ENCODE measurements around the gene IL4.
"Not testable (repeated sequence)": the region's sequence is repeated elsewhere in the genome, so short reads cannot be mapped to it uniquely, and the experiment has no call there.

The IL4 gene

GRCh38 chr5:132681983-132682382 lies 8.2 kb downstream of the IL4 start:
- Histone ChIP-seq H3K27me3 (ENCODE audit: control insufficient read depth in 1 of 2, insufficient read depth in 2 of 2, low read length in 2 of 2) (no peaks in the 10 kb centered on the region), H3K4me3 (ENCODE audit: low read depth in 1 of 2, low read length in 2 of 2) (no peak overlapping the region), H3K27ac (ENCODE audit: low read depth, low read length) (no peak overlapping the region), H3K4me1 (ENCODE audit: control insufficient read depth in 1 of 2, insufficient read depth in 2 of 2, low read length in 2 of 2) (peaks cover 4 to 7% of the 10 kb centered on the region in 2 donors), H3K36me3 (ENCODE audit: control insufficient read depth in 1 of 2, insufficient read depth in 2 of 2, low read length in 2 of 2) (no peaks in the 10 kb centered on the region), H3K9ac (ENCODE audit: low read depth in 1 of 2, low read length in 2 of 2) (no peak overlapping the region), H3K9me3 (ENCODE audit: control insufficient read depth in 1 of 2, low read length in 2 of 2) (no peaks in the 10 kb centered on the region)

DNA sequence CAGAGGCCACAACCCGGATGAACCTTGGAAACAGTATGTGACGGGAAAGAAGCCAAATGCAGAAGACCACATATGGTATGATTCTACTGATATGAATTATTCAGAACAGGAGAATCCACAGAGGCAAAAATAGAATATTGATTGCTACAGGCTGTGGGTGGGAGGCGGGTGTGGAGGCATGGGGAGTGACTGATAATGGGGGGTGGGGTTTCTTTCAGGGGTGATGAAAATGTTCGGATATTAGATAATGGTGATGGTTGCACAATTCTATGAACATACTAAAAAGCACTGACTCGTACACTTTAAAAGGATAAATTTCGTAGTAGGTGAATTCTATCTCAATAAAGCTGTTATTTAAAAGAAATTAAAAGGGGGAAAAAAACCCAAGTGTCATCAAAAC lies 10.7 kb downstream of the IL4 start:
- Histone ChIP-seq H3K27me3 (ENCODE audit: control insufficient read depth in 1 of 2, insufficient read depth in 2 of 2, low read length in 2 of 2) (no peaks in the 10 kb centered on the region), H3K4me3 (ENCODE audit: low read depth in 1 of 2, low read length in 2 of 2) (no peak overlapping the region), H3K9me3 (ENCODE audit: control insufficient read depth in 1 of 2, low read length in 2 of 2) (no peaks in the 10 kb centered on the region), H3K4me1 (ENCODE audit: control insufficient read depth in 1 of 2, insufficient read depth in 2 of 2, low read length in 2 of 2) (no peaks in the 10 kb centered on the region), H3K36me3 (ENCODE audit: control insufficient read depth in 1 of 2, insufficient read depth in 2 of 2, low read length in 2 of 2) (no peaks in the 10 kb centered on the region), H3K27ac (ENCODE audit: low read depth, low read length) (no peak overlapping the region), H3K9ac (ENCODE audit: low read depth in 1 of 2, low read length in 2 of 2) (no peak overlapping the region)

- no peaks in the 10 kb centered on the region for H3K27me3 ChIP-seq (ENCODE audit: control insufficient read depth in 1 of 2, insufficient read depth in 2 of 2, low read length in 2 of 2)
- no peaks in the 10 kb centered on the region for H3K36me3 ChIP-seq (ENCODE audit: control insufficient read depth in 1 of 2, insufficient read depth in 2 of 2, low read length in 2 of 2)
- no peak overlapping the region for H3K4me3 ChIP-seq (ENCODE audit: low read depth in 1 of 2, low read length in 2 of 2)
- H3K4me1 ChIP-seq (ENCODE audit: control insufficient read depth in 1 of 2, insufficient read depth in 2 of 2, low read length in 2 of 2): no peaks in the 10 kb centered on the region
- no peaks in the 10 kb centered on the region for H3K9me3 ChIP-seq (ENCODE audit: control insufficient read depth in 1 of 2, low read length in 2 of 2)
- no peak overlapping the region for H3K9ac ChIP-seq (ENCODE audit: low read depth in 1 of 2, low read length in 2 of 2)
- H3K27ac ChIP-seq (ENCODE audit: low read depth, low read length): no peak overlapping the region
These were observed 11.3 kb downstream of the IL4 start for GRCh38 chr5:132684922-132685720.

GRCh38 chr5:132686193-132686592 lies 12.4 kb downstream of the IL4 start:
- Histone ChIP-seq H3K27ac (ENCODE audit: low read depth, low read length) (no peak overlapping the region), H3K27me3 (ENCODE audit: control insufficient read depth in 1 of 2, insufficient read depth in 2 of 2, low read length in 2 of 2) (no peaks in the 10 kb centered on the region), H3K4me1 (ENCODE audit: control insufficient read depth in 1 of 2, insufficient read depth in 2 of 2, low read length in 2 of 2) (no peaks in the 10 kb centered on the region), H3K9me3 (ENCODE audit: control insufficient read depth in 1 of 2, low read length in 2 of 2) (no peaks in the 10 kb centered on the region), H3K4me3 (ENCODE audit: low read depth in 1 of 2, low read length in 2 of 2) (no peak overlapping the region), H3K36me3 (ENCODE audit: control insufficient read depth in 1 of 2, insufficient read depth in 2 of 2, low read length in 2 of 2) (no peaks in the 10 kb centered on the region), H3K9ac (ENCODE audit: low read depth in 1 of 2, low read length in 2 of 2) (no peak overlapping the region)

- Histone ChIP-seq H3K9me3 (ENCODE audit: control insufficient read depth in 1 of 2, low read length in 2 of 2) (no peaks in the 10 kb centered on the region), H3K4me3 (ENCODE audit: low read depth in 1 of 2, low read length in 2 of 2) (no peak overlapping the region)
These were observed 14.2 kb downstream of the IL4 start for GRCh38 chr5:132687995-132688394.

DNA sequence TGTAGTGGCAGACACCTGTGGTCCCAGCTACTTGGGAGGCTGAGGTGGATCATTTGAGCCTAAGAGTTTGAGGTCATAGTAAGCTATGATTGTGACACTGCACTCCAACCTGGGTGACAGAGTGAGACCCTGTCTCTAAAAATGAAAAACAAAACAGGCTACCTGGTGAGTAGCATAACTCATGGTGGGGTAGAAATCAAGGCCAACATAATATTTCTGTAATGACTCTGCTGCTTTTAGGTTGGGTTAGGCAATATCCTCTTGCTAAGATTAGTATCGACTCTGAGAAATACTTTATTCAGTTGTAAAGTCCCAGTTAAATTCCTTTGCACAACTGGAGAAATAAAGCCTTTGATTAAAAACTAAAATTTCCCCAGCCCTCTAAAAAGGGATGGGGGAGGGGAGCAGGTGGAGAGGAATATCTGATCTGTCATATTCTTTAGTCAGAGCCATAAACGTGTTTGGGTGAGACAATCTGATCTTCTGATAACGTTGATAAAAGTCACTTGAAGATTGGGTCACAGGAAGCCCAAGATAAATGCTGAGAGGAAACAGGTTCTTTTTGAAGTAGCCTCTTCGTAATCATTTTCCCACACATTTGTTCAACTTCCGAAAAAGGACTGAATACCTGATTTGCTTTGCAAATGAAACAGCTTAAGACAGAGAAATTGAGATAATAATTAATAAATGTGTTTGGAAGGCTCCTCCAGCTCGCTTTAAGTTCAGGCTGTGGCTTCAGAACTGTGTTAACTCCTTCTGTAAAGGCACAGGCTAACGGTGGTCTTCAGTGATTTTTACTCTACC lies 14.9 kb downstream of the IL4 start:
- Histone ChIP-seq H3K27me3 (ENCODE audit: control insufficient read depth in 1 of 2, insufficient read depth in 2 of 2, low read length in 2 of 2) (no peaks in the 10 kb centered on the region), H3K9ac (ENCODE audit: low read depth in 1 of 2, low read length in 2 of 2) (no peak overlapping the region)

More at GRCh38 chr5:132687995-132688394, 14.2 kb downstream of the IL4 start:
- H3K9ac ChIP-seq (ENCODE audit: low read depth in 1 of 2, low read length in 2 of 2): no peak overlapping the region
- no peak overlapping the region for H3K27ac ChIP-seq (ENCODE audit: low read depth, low read length)
- no peaks in the 10 kb centered on the region for H3K4me1 ChIP-seq (ENCODE audit: control insufficient read depth in 1 of 2, insufficient read depth in 2 of 2, low read length in 2 of 2)
- no peaks in the 10 kb centered on the region for H3K36me3 ChIP-seq (ENCODE audit: control insufficient read depth in 1 of 2, insufficient read depth in 2 of 2, low read length in 2 of 2)
- H3K27me3 ChIP-seq (ENCODE audit: control insufficient read depth in 1 of 2, insufficient read depth in 2 of 2, low read length in 2 of 2): no peaks in the 10 kb centered on the region

DNA sequence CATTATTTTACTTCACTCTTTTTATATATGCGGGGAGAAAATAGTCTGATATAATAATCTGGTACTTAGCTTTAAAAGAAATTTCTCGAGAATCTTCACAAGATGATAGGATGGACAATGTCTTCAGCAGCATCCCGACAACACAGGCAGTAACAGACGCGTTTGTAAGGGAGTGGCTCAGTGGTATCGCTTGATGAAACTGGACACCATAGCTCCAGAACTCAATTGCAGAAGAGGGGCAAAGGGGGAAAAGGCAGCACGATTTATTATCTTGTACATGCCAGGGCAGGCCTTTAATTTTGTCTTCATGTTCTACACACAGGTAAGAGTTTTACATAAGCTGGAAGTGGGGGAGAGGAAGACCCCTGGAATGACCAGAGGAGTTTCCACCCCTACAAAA lies 15.7 kb downstream of the IL4 start:
- Histone ChIP-seq H3K4me1 (ENCODE audit: control insufficient read depth in 1 of 2, insufficient read depth in 2 of 2, low read length in 2 of 2) (no peaks in the 10 kb centered on the region), H3K27ac (ENCODE audit: low read depth, low read length) (no peak overlapping the region), H3K9ac (ENCODE audit: low read depth in 1 of 2, low read length in 2 of 2) (no peak overlapping the region), H3K27me3 (ENCODE audit: control insufficient read depth in 1 of 2, insufficient read depth in 2 of 2, low read length in 2 of 2) (no peaks in the 10 kb centered on the region), H3K4me3 (ENCODE audit: low read depth in 1 of 2, low read length in 2 of 2) (no peak overlapping the region), H3K9me3 (ENCODE audit: control insufficient read depth in 1 of 2, low read length in 2 of 2) (no peaks in the 10 kb centered on the region), H3K36me3 (ENCODE audit: control insufficient read depth in 1 of 2, insufficient read depth in 2 of 2, low read length in 2 of 2) (no peaks in the 10 kb centered on the region)

More for the DNA sequence above, 14.9 kb downstream of the IL4 start:
- Histone ChIP-seq H3K36me3 (ENCODE audit: control insufficient read depth in 1 of 2, insufficient read depth in 2 of 2, low read length in 2 of 2) (no peaks in the 10 kb centered on the region), H3K4me1 (ENCODE audit: control insufficient read depth in 1 of 2, insufficient read depth in 2 of 2, low read length in 2 of 2) (no peaks in the 10 kb centered on the region), H3K27ac (ENCODE audit: low read depth, low read length) (no peak overlapping the region), H3K4me3 (ENCODE audit: low read depth in 1 of 2, low read length in 2 of 2) (no peak overlapping the region), H3K9me3 (ENCODE audit: control insufficient read depth in 1 of 2, low read length in 2 of 2) (no peaks in the 10 kb centered on the region)

GRCh38 chr5:132690156-132690555 lies 16.4 kb downstream of the IL4 start:
- Histone ChIP-seq H3K4me3 (ENCODE audit: low read depth in 1 of 2, low read length in 2 of 2) (no peak overlapping the region), H3K27ac (ENCODE audit: low read depth, low read length) (no peak overlapping the region), H3K9me3 (ENCODE audit: control insufficient read depth in 1 of 2, low read length in 2 of 2) (no peaks in the 10 kb centered on the region), H3K4me1 (ENCODE audit: control insufficient read depth in 1 of 2, insufficient read depth in 2 of 2, low read length in 2 of 2) (no peaks in the 10 kb centered on the region), H3K36me3 (ENCODE audit: control insufficient read depth in 1 of 2, insufficient read depth in 2 of 2, low read length in 2 of 2) (no peaks in the 10 kb centered on the region), H3K9ac (ENCODE audit: low read depth in 1 of 2, low read length in 2 of 2) (no peak overlapping the region), H3K27me3 (ENCODE audit: control insufficient read depth in 1 of 2, insufficient read depth in 2 of 2, low read length in 2 of 2) (no peaks in the 10 kb centered on the region)

- H3K9me3 ChIP-seq (ENCODE audit: control insufficient read depth in 1 of 2, low read length in 2 of 2); H3K4me3 ChIP-seq (ENCODE audit: low read depth in 1 of 2, low read length in 2 of 2); H3K4me1 ChIP-seq (ENCODE audit: control insufficient read depth in 1 of 2, insufficient read depth in 2 of 2, low read length in 2 of 2); H3K27ac ChIP-seq (ENCODE audit: low read depth, low read length); H3K9ac ChIP-seq (ENCODE audit: low read depth in 1 of 2, low read length in 2 of 2); H3K27me3 ChIP-seq (ENCODE audit: control insufficient read depth in 1 of 2, insufficient read depth in 2 of 2, low read length in 2 of 2); H3K36me3 ChIP-seq (ENCODE audit: control insufficient read depth in 1 of 2, insufficient read depth in 2 of 2, low read length in 2 of 2): not testable (repeated sequence)
These were observed 18.2 kb downstream of the IL4 start for GRCh38 chr5:132691755-132692631.

GRCh38 chr5:132692632-132692967 lies 18.8 kb downstream of the IL4 start:
- no peak overlapping the region for H3K9ac ChIP-seq (ENCODE audit: low read depth in 1 of 2, low read length in 2 of 2)
- H3K27me3 ChIP-seq (ENCODE audit: control insufficient read depth in 1 of 2, insufficient read depth in 2 of 2, low read length in 2 of 2): no peaks in the 10 kb centered on the region
- H3K27ac ChIP-seq (ENCODE audit: low read depth, low read length): no peak overlapping the region
- no peak overlapping the region for H3K4me3 ChIP-seq (ENCODE audit: low read depth in 1 of 2, low read length in 2 of 2)
- no peaks in the 10 kb centered on the region for H3K36me3 ChIP-seq (ENCODE audit: control insufficient read depth in 1 of 2, insufficient read depth in 2 of 2, low read length in 2 of 2)
- H3K9me3 ChIP-seq (ENCODE audit: control insufficient read depth in 1 of 2, low read length in 2 of 2): no peaks in the 10 kb centered on the region
- H3K4me1 ChIP-seq (ENCODE audit: control insufficient read depth in 1 of 2, insufficient read depth in 2 of 2, low read length in 2 of 2): no peaks in the 10 kb centered on the region
